ENCODE measurements around the gene XG. TPM values are rescaled to one million over a fixed set of nuclear protein-coding genes. Genes with fewer than 3 reads are reported as not detected.
"Not testable (repeated sequence)": the region's sequence is repeated elsewhere in the genome, so short reads cannot be mapped to it uniquely, and the experiment has no call there.

Gene XG
- total RNA-seq, 2 donors from 2014 or later, result 0.51 to 1.3 TPM

GRCh38 chrX:2756548-2756947 lies 4.7 kb downstream of the XG start:
- TF ChIP-seq, protein P1, sequence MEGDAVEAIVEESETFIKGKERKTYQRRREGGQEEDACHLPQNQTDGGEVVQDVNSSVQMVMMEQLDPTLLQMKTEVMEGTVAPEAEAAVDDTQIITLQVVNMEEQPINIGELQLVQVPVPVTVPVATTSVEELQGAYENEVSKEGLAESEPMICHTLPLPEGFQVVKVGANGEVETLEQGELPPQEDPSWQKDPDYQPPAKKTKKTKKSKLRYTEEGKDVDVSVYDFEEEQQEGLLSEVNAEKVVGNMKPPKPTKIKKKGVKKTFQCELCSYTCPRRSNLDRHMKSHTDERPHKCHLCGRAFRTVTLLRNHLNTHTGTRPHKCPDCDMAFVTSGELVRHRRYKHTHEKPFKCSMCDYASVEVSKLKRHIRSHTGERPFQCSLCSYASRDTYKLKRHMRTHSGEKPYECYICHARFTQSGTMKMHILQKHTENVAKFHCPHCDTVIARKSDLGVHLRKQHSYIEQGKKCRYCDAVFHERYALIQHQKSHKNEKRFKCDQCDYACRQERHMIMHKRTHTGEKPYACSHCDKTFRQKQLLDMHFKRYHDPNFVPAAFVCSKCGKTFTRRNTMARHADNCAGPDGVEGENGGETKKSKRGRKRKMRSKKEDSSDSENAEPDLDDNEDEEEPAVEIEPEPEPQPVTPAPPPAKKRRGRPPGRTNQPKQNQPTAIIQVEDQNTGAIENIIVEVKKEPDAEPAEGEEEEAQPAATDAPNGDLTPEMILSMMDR (IDR thresholded peaks at IDR 0.05), result no peak

DNA sequence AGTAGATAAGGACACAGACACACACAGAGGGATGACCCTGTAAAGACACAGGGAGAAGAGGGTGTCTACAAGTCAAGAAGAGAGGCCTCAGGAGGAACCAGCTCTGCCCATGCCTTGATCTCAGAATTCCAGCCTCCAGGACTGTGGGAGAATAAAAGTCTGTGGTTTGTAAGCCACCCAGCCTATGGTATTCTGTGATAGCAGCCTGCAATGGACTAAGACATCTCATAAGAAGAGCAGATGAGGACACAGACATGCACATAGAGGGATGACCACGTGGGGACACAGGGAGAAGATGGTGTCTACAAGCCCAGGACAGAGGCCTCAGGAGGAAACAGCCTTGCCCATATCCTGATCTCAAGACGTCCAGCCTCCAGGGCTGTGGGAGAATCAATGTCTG lies 9.4 kb downstream of the XG start:
- H3K36me3 ChIP-seq, result no peaks in the 10 kb centered on the region
- no peak overlapping the region for H3K27ac ChIP-seq
- DNase-seq (ENCODE audit: low spot score), result no peak
- TF ChIP-seq, protein P1 (IDR thresholded peaks at IDR 0.05), result no peak
- no peaks in the 10 kb centered on the region for H3K27me3 ChIP-seq
- no peaks in the 10 kb centered on the region for H3K4me1 ChIP-seq
- H3K4me3 ChIP-seq, result no peak overlapping the region
- no peaks in the 10 kb centered on the region for H3K9me3 ChIP-seq

More at GRCh38 chrX:2756548-2756947, 4.7 kb downstream of the XG start:
- H3K4me1 ChIP-seq, result no peaks in the 10 kb centered on the region
- no peaks in the 10 kb centered on the region for H3K36me3 ChIP-seq
- H3K27ac ChIP-seq, result no peak overlapping the region
- DNase-seq (ENCODE audit: low spot score), result no peak
- no peaks in the 10 kb centered on the region for H3K9me3 ChIP-seq
- H3K4me3 ChIP-seq, result no peak overlapping the region
- H3K27me3 ChIP-seq, result no peaks in the 10 kb centered on the region

- not testable (repeated sequence) for H3K4me3 ChIP-seq; H3K9me3 ChIP-seq; H3K27ac ChIP-seq; DNase-seq (ENCODE audit: low spot score); H3K4me1 ChIP-seq; H3K36me3 ChIP-seq; H3K27me3 ChIP-seq
Measured at GRCh38 chrX:2762671-2763070, 10.8 kb downstream of the XG start.

DNA sequence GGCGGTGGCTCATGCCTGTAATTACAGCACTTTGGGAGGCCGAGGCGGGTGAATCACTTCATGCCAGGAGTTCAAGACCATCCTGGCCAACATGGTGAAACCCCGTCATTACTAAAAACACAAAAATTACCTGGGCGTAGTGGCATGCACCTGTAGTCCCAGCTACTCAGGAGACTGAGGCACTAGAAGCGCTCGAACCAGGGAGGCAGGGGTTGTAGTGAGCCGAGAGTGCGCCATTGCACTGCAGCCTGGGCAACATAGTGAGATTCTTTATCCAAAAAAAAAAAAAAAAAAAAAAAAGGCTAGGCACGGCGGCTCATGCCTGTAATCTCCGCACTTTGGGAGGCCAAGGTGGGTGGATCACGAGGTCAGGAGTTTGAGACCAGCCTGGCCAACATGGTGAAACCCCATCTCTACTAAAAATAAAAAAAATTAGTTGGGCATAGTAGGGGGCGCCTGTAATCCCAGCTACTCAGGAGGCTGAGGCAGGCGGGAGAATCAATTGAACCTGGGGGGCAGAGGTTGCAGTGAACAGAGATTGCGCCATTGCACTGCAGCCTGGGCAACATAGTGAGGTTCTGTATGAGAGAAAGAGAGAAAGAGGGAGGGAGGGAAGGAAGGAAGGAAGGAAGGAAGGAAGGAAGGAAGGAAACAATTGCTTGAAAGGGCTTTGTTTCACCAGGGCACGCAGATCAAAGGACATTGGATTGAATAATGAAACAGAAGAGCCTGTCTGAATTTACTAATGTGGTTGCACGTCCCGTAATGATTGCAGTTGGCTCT lies 13.1 kb downstream of the XG start:
- H3K36me3 ChIP-seq; H3K27me3 ChIP-seq; H3K4me1 ChIP-seq; H3K9me3 ChIP-seq; DNase-seq (ENCODE audit: low spot score); H3K4me3 ChIP-seq; H3K27ac ChIP-seq: not testable (repeated sequence)

DNA sequence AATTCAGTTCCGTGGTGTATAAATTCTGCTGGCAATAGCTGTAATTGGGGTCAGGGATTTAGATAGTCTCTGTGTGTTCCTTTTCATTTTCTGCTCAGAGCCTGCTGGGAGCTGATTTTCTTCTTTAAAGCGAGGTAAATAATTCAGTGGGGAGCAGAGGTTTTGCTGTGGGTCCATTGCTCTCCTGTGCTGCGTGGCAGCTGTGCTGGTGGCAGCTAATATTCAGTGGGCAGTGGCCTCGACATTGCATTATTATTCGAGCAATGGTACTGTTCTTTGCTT lies 13.7 kb downstream of the XG start:
- Histone ChIP-seq H3K4me3 (no peak overlapping the region), H3K9me3 (no peaks in the 10 kb centered on the region), H3K27ac (no peak overlapping the region), H3K4me1 (no peaks in the 10 kb centered on the region), H3K27me3 (no peaks in the 10 kb centered on the region), H3K36me3 (no peaks in the 10 kb centered on the region)
- TF ChIP-seq, protein P1 (IDR thresholded peaks at IDR 0.05), result no peak
- no peak for DNase-seq (ENCODE audit: low spot score)

- TF ChIP-seq, protein P1 (IDR thresholded peaks at IDR 0.05), result no peak
- Histone ChIP-seq H3K4me3 (no peak overlapping the region), H3K27ac (no peak overlapping the region), H3K36me3 (no peaks in the 10 kb centered on the region), H3K27me3 (no peaks in the 10 kb centered on the region), H3K9me3 (no peaks in the 10 kb centered on the region), H3K4me1 (no peaks in the 10 kb centered on the region)
- no peak for DNase-seq (ENCODE audit: low spot score)
Measured at GRCh38 chrX:2766906-2767305, 15.1 kb downstream of the XG start.

Measured in right atrium auricular region (tissue), 2 donors.